Activated naive CD8-positive, alpha-beta T cell treated with anti-CD3 and anti-CD28 coated beads, Interleukin-2, amount 50 U/mL, for 24 hours (primary cell): ENCODE data around the gene NAXD.
A peak's percentile ranks its signal among the peaks of the same experiment; 100 is the strongest.

Source experiments
- ATAC-seq: fragments of 150-1000 bp; cut with Tn5 transposase; one replicate; pipeline ENCODE4 v1.10.0; 2021
- DNase-seq: peaks from one replicate; pipeline ENCODE4 v3.0.0; 2021
- H3K27ac Mint-ChIP-seq: one replicate; pipeline ENCODE4 v1.8.0; 2021; ENCODE audit warnings: mild to moderate bottlenecking, mixed read lengths
- H3K27me3 Mint-ChIP-seq: one replicate; pipeline ENCODE4 v1.8.0; 2021; ENCODE audit warnings: mixed read lengths
- H3K36me3 Mint-ChIP-seq: one replicate; pipeline ENCODE4 v1.8.0; 2021; ENCODE audit warnings: low read depth, mixed read lengths
- H3K4me1 Mint-ChIP-seq: one replicate; pipeline ENCODE4 v1.8.0; 2021; ENCODE audit warnings: mixed read lengths
- H3K4me3 Mint-ChIP-seq: one replicate; pipeline ENCODE4 v1.8.0; 2021; ENCODE audit warnings: mild to moderate bottlenecking, moderate library complexity, mixed read lengths
- H3K9me3 Mint-ChIP-seq: one replicate; pipeline ENCODE4 v1.8.0; 2021; ENCODE audit warnings: mixed read lengths

The NAXD gene

GRCh38 chr13:110641055-110642015 lies 26.0 kb downstream of the NAXD start:
- Mint-ChIP-seq H3K27ac (no peak overlapping the region), H3K4me3 (no peak overlapping the region), H3K9me3 (no peaks in the 10 kb centered on the region), H3K36me3 (peaks cover 23% of the 10 kb centered on the region), H3K27me3 (no peaks in the 10 kb centered on the region), H3K4me1 (peaks cover 7% of the 10 kb centered on the region)
- ATAC-seq = no peak
- DNase-seq = no peak

GRCh38 chr13:110642291-110642981 lies 27.1 kb downstream of the NAXD start:
- no peak for DNase-seq
- H3K4me3 Mint-ChIP-seq = no peak overlapping the region
- no peaks in the 10 kb centered on the region for H3K9me3 Mint-ChIP-seq
- H3K27ac Mint-ChIP-seq = no peak overlapping the region
- no peak for ATAC-seq
- H3K36me3 Mint-ChIP-seq = peaks cover 23% of the 10 kb centered on the region
- peaks cover 7% of the 10 kb centered on the region for H3K4me1 Mint-ChIP-seq
- H3K27me3 Mint-ChIP-seq = no peaks in the 10 kb centered on the region

- Mint-ChIP-seq H3K4me1 (peaks cover 11% of the 10 kb centered on the region), H3K36me3 (peaks cover 23% of the 10 kb centered on the region), H3K4me3 (no peak overlapping the region), H3K9me3 (no peaks in the 10 kb centered on the region), H3K27ac (no peak overlapping the region), H3K27me3 (no peaks in the 10 kb centered on the region)
- DNase-seq (no peak), ATAC-seq (no peak)
These were observed 28.0 kb downstream of the NAXD start for GRCh38 chr13:110643324-110643723.

GRCh38 chr13:110643768-110644421 lies 28.6 kb downstream of the NAXD start:
- ATAC-seq = no peak
- Mint-ChIP-seq H3K36me3 (peaks cover 22% of the 10 kb centered on the region), H3K4me1 (peaks cover 11% of the 10 kb centered on the region), H3K9me3 (no peaks in the 10 kb centered on the region), H3K27ac (no peak overlapping the region), H3K27me3 (no peaks in the 10 kb centered on the region), H3K4me3 (no peak overlapping the region)
- DNase-seq = no peak

- H3K4me3 Mint-ChIP-seq = no peak overlapping the region
- peak; percentile 41 for DNase-seq
- peaks cover 18% of the 10 kb centered on the region for H3K36me3 Mint-ChIP-seq
These were observed 29.7 kb downstream of the NAXD start for GRCh38 chr13:110644892-110645521.

GRCh38 chr13:110645750-110646149 lies 30.4 kb downstream of the NAXD start:
- H3K27ac Mint-ChIP-seq = no peak overlapping the region
- ATAC-seq = no peak
- H3K4me1 Mint-ChIP-seq = peaks cover 11% of the 10 kb centered on the region
- H3K4me3 Mint-ChIP-seq = no peak overlapping the region
- no peaks in the 10 kb centered on the region for H3K9me3 Mint-ChIP-seq
- peaks cover 15% of the 10 kb centered on the region for H3K36me3 Mint-ChIP-seq
- no peak for DNase-seq
- H3K27me3 Mint-ChIP-seq = no peaks in the 10 kb centered on the region

More at GRCh38 chr13:110644892-110645521, 29.7 kb downstream of the NAXD start:
- peak; percentile 71 for ATAC-seq
- Mint-ChIP-seq H3K9me3 (no peaks in the 10 kb centered on the region), H3K27me3 (no peaks in the 10 kb centered on the region), H3K4me1 (peaks cover 11% of the 10 kb centered on the region), H3K27ac (peak overlapping the region; percentile 46)

- DNase-seq (no peak), ATAC-seq (no peak)
- H3K36me3 Mint-ChIP-seq = peaks cover 13% of the 10 kb centered on the region
- H3K4me3 Mint-ChIP-seq = no peak overlapping the region
- no peak overlapping the region for H3K27ac Mint-ChIP-seq
- peaks cover 11% of the 10 kb centered on the region for H3K4me1 Mint-ChIP-seq
- H3K27me3 Mint-ChIP-seq = no peaks in the 10 kb centered on the region
- no peaks in the 10 kb centered on the region for H3K9me3 Mint-ChIP-seq
These were observed 31.4 kb downstream of the NAXD start for GRCh38 chr13:110646442-110647364.

GRCh38 chr13:110647365-110647737 lies 32.0 kb downstream of the NAXD start:
- ATAC-seq (no peak), DNase-seq (no peak)
- Mint-ChIP-seq H3K9me3 (no peaks in the 10 kb centered on the region), H3K27ac (no peak overlapping the region), H3K4me3 (no peak overlapping the region), H3K36me3 (peaks cover 13% of the 10 kb centered on the region), H3K27me3 (no peaks in the 10 kb centered on the region), H3K4me1 (peaks cover 11% of the 10 kb centered on the region)

GRCh38 chr13:110648146-110648819 lies 32.9 kb downstream of the NAXD start:
- Mint-ChIP-seq H3K36me3 (peaks cover 11% of the 10 kb centered on the region), H3K27me3 (no peaks in the 10 kb centered on the region), H3K4me1 (peaks cover 11% of the 10 kb centered on the region), H3K9me3 (no peaks in the 10 kb centered on the region), H3K27ac (no peak overlapping the region), H3K4me3 (no peak overlapping the region)
- ATAC-seq (no peak), DNase-seq (no peak)

GRCh38 chr13:110648848-110649421 lies 33.6 kb downstream of the NAXD start:
- H3K4me3 Mint-ChIP-seq = no peak overlapping the region
- H3K9me3 Mint-ChIP-seq = no peaks in the 10 kb centered on the region
- H3K27ac Mint-ChIP-seq = no peak overlapping the region
- H3K4me1 Mint-ChIP-seq = peaks cover 15% of the 10 kb centered on the region
- H3K36me3 Mint-ChIP-seq = peaks cover 12% of the 10 kb centered on the region
- no peak for DNase-seq
- H3K27me3 Mint-ChIP-seq = no peaks in the 10 kb centered on the region
- ATAC-seq = no peak

- H3K27me3 Mint-ChIP-seq = no peaks in the 10 kb centered on the region
- DNase-seq (no peak), ATAC-seq (no peak)
- H3K4me1 Mint-ChIP-seq = peaks cover 15% of the 10 kb centered on the region
- H3K4me3 Mint-ChIP-seq = no peak overlapping the region
- peaks cover 7% of the 10 kb centered on the region for H3K36me3 Mint-ChIP-seq
- no peak overlapping the region for H3K27ac Mint-ChIP-seq
- H3K9me3 Mint-ChIP-seq = no peaks in the 10 kb centered on the region
These were observed 34.2 kb downstream of the NAXD start for GRCh38 chr13:110649551-110649950.

GRCh38 chr13:110650436-110650835 lies 35.1 kb downstream of the NAXD start:
- Mint-ChIP-seq H3K27me3 (no peaks in the 10 kb centered on the region), H3K36me3 (peaks cover 13% of the 10 kb centered on the region), H3K4me3 (no peak overlapping the region), H3K4me1 (peaks cover 14% of the 10 kb centered on the region), H3K27ac (no peak overlapping the region), H3K9me3 (no peaks in the 10 kb centered on the region)
- no peak for DNase-seq
- ATAC-seq = no peak

GRCh38 chr13:110651271-110651670 lies 35.9 kb downstream of the NAXD start:
- no peak overlapping the region for H3K4me3 Mint-ChIP-seq
- H3K9me3 Mint-ChIP-seq = no peaks in the 10 kb centered on the region
- H3K36me3 Mint-ChIP-seq = peaks cover 18% of the 10 kb centered on the region
- no peaks in the 10 kb centered on the region for H3K27me3 Mint-ChIP-seq
- H3K4me1 Mint-ChIP-seq = peaks cover 13% of the 10 kb centered on the region
- no peak overlapping the region for H3K27ac Mint-ChIP-seq
- ATAC-seq (no peak), DNase-seq (no peak)
